HG02610 (cell line): ENCODE data around the gene CCAR1.
"Not testable (repeated sequence)": the region's sequence is repeated elsewhere in the genome, so short reads cannot be mapped to it uniquely, and the experiment has no call there.

ENCODE experiments used
- ATAC-seq: cut with Tn5 transposase; IDR thresholded peaks from one replicate; pipeline ENCODE4 v1.9.1; 2021; ENCODE audit warnings: mild to moderate bottlenecking, moderate library complexity; ENCODE audit not compliant: unreplicated experiment

The CCAR1 gene

GRCh38 chr10:68756246-68756645 lies 35.2 kb downstream of the CCAR1 start:
- no peak for ATAC-seq

GRCh38 chr10:68756766-68757165 lies 35.7 kb downstream of the CCAR1 start:
- ATAC-seq = no peak

GRCh38 chr10:68759223-68759863 lies 38.3 kb downstream of the CCAR1 start:
- ATAC-seq = no peak

GRCh38 chr10:68759967-68760366 lies 38.9 kb downstream of the CCAR1 start:
- ATAC-seq = no peak

- ATAC-seq = not testable (repeated sequence)
Measured at GRCh38 chr10:68767407-68767806, 46.4 kb downstream of the CCAR1 start.

- no peak for ATAC-seq
Measured at GRCh38 chr10:68781613-68782574, 60.9 kb downstream of the CCAR1 start.

- ATAC-seq = no peak
Measured at GRCh38 chr10:68784476-68784875, 63.4 kb downstream of the CCAR1 start.

GRCh38 chr10:68787813-68788212 lies 66.8 kb downstream of the CCAR1 start:
- ATAC-seq = no peak

GRCh38 chr10:68790476-68790875 lies 69.4 kb downstream of the CCAR1 start:
- no peak for ATAC-seq

GRCh38 chr10:68792115-68792514 lies 71.1 kb downstream of the CCAR1 start:
- ATAC-seq = no peak

- no peak for ATAC-seq
Measured at GRCh38 chr10:68795886-68796532, 75.0 kb downstream of the CCAR1 start.

- ATAC-seq = no peak
Measured at GRCh38 chr10:68796605-68797004, 75.6 kb downstream of the CCAR1 start.

- no peak for ATAC-seq
Measured at GRCh38 chr10:68800211-68800610, 79.2 kb downstream of the CCAR1 start.

- no peak for ATAC-seq
Measured at GRCh38 chr10:68804692-68805091, 83.7 kb downstream of the CCAR1 start.

GRCh38 chr10:68810830-68811229 lies 89.8 kb downstream of the CCAR1 start:
- ATAC-seq = not testable (repeated sequence)

- no peak for ATAC-seq
Measured at GRCh38 chr10:68811314-68812009, 90.4 kb downstream of the CCAR1 start.

GRCh38 chr10:68812420-68812819 lies 91.4 kb downstream of the CCAR1 start:
- no peak for ATAC-seq

GRCh38 chr10:68813559-68813958 lies 92.5 kb downstream of the CCAR1 start:
- ATAC-seq = no peak

GRCh38 chr10:68816796-68817412 lies 95.9 kb downstream of the CCAR1 start:
- no peak for ATAC-seq

- not testable (repeated sequence) for ATAC-seq
Measured at GRCh38 chr10:68820359-68820758, 99.3 kb downstream of the CCAR1 start.

- ATAC-seq = not testable (repeated sequence)
Measured at GRCh38 chr10:68822626-68823025, 101.6 kb downstream of the CCAR1 start.
